HepG2 (cell line): ENCODE results near the gene DAPK1. TPM values are rescaled to one million over a fixed set of nuclear protein-coding genes. Genes with fewer than 3 reads are reported as not detected.

ENCODE experiments used
- ATAC-seq: fragments of 200-7000 bp; cut with Tn5 transposase; 3 replicates; pipeline ENCODE4 v1.9.1; 2020; ENCODE audit warnings: mild to moderate bottlenecking, moderate library complexity
- BruUV-seq: library from RNA; stranded (reverse); fragments of 400-500 nt; replicated peaks from 2 replicates; lab custom pipeline; 2021; lab: Mats Ljungman, UMichigan
- CTCF ChIA-PET: fragments of 300-600 bp; formaldehyde crosslinking; extraction: SDS; loops from one replicate; lab custom pipeline; 2021; ENCODE audit warnings: low total read pairs, inconsistent platforms, low intra/inter-chr PET ratio; lab: Yijun Ruan, JAX
- POLR2A ChIA-PET: fragments of 350-600 bp; sonication (Branson Sonifier 250); formaldehyde crosslinking; loops from one replicate; lab custom pipeline; 2020; ENCODE audit warnings: antibody characterized with exemption, inconsistent platforms; lab: Yijun Ruan, JAX
- DNase-seq: peaks from one replicate; pipeline ENCODE4 v3.0.0-alpha.2; 2015; ENCODE audit warnings: low spot score
- FAIRE-seq: peaks from 3 replicates; lab custom pipeline; 2011; peaks lifted over from hg19 to GRCh38; lab: Jason Lieb, UNC
- H2AFZ ChIP-seq: one replicate; pipeline ENCODE4 v1.6.1; 2011; ENCODE audit warnings: low read length, inconsistent platforms
- H3K27ac ChIP-seq: fragments of 300-600 bp; 3 replicates; pipeline ENCODE4 v1.8.0; 2011; ENCODE audit warnings: mixed run types, mild to moderate bottlenecking, mixed read lengths, low read length, inconsistent platforms; ENCODE audit not compliant: insufficient read depth; ENCODE audit errors: extremely low read length
- H3K27me3 ChIP-seq, 2 experiments: fragments of 200-600 bp in 1 of 2; 2 replicates in 1 of 2; 3 replicates in 1 of 2; pipeline versions ENCODE4 v1.6.0 to v1.8.0; 2011; ENCODE audit warnings: low read length in 2 of 2, mild to moderate bottlenecking in 2 of 2, moderate library complexity in 2 of 2, inconsistent platforms in 1 of 2; ENCODE audit not compliant: insufficient read depth in 2 of 2, control insufficient read depth in 1 of 2
- H3K36me3 ChIP-seq, 2 experiments: fragments of 200-600 bp in 1 of 2; replicated peaks in 1 of 2; 2 replicates in 1 of 2; 3 replicates in 1 of 2; pipeline versions ENCODE4 v1.5.1 to v1.8.0; 2011; ENCODE audit warnings: low read length in 2 of 2, inconsistent platforms in 1 of 2; ENCODE audit not compliant: insufficient read depth in 2 of 2, control insufficient read depth in 1 of 2
- H3K4me1 ChIP-seq: 2 replicates; pipeline ENCODE4 v1.5.1; 2012; ENCODE audit warnings: low read length, inconsistent platforms; ENCODE audit not compliant: insufficient read depth
- H3K4me2 ChIP-seq: 2 replicates; pipeline ENCODE4 v1.6.0; 2011; ENCODE audit warnings: low read depth, low read length, inconsistent platforms
- H3K4me3 ChIP-seq, 3 experiments: fragments of 200-600 bp in 1 of 3; sonication (generic), shearing (Covaris generic) in 1 of 3; replicated peaks in 1 of 3; 2 replicates each; pipeline ENCODE4 v1.5.1; 2011 to 2016; ENCODE audit warnings: low read length in 3 of 3, inconsistent platforms in 2 of 3, low read depth in 2 of 3, mild to moderate bottlenecking in 2 of 3, control low read depth in 1 of 3, mixed read lengths in 1 of 3; ENCODE audit not compliant: insufficient read depth in 1 of 3
- H3K79me2 ChIP-seq: one replicate; pipeline ENCODE4 v1.6.1; 2011; ENCODE audit warnings: low read length, inconsistent platforms; ENCODE audit not compliant: insufficient read depth
- H3K9ac ChIP-seq: 2 replicates; pipeline ENCODE4 v1.6.0; 2011; ENCODE audit warnings: mild to moderate bottlenecking, low read depth, low read length, inconsistent platforms; ENCODE audit not compliant: insufficient read depth
- H3K9me3 ChIP-seq: 2 replicates; pipeline ENCODE4 v1.5.1; 2012; ENCODE audit warnings: mild to moderate bottlenecking, low read length
- H4K20me1 ChIP-seq: 2 replicates; pipeline ENCODE4 v1.6.0; 2011; ENCODE audit warnings: inconsistent platforms, mild to moderate bottlenecking, low read length, moderate library complexity; ENCODE audit not compliant: insufficient read depth
- HNRNPK ChIP-seq: fragments of 200-400 bp; formaldehyde crosslinking; IDR thresholded peaks from 2 replicates; pipeline ENCODE4 v1.6.1; 2018; ENCODE audit warnings: low read length, low read depth, moderate library complexity, mild to moderate bottlenecking; ENCODE audit not compliant: poor library complexity, severe bottlenecking
- IRF2 ChIP-seq: IDR thresholded peaks from 2 replicates; pipeline ENCODE4 v1.6.1; 2018; ENCODE audit warnings: missing genetic modification reagents, missing compliant biosample characterization
- NR2F2 ChIP-seq: IDR thresholded peaks from 2 replicates; pipeline ENCODE4 v1.6.1; 2012; ENCODE audit warnings: low read depth, inconsistent platforms, borderline replicate concordance
- RXRB ChIP-seq: IDR thresholded peaks from 2 replicates; pipeline ENCODE4 v1.6.1; 2016; ENCODE audit warnings: borderline replicate concordance, missing genetic modification reagents, missing compliant biosample characterization
- ZNF235 ChIP-seq: sonication (generic); formaldehyde crosslinking; IDR thresholded peaks from 2 replicates; pipeline ENCODE4 v1.8.1; 2023; ENCODE audit warnings: mild to moderate bottlenecking, missing genetic modification reagents, borderline replicate concordance
- ZNF264 ChIP-seq: sonication (generic); formaldehyde crosslinking; IDR thresholded peaks from 2 replicates; pipeline ENCODE4 v1.4.0; 2020; ENCODE audit warnings: missing genetic modification reagents
- WGBS: methylation state at CpG from one replicate; pipeline ENCODE4 v1.1.6; 2017; ENCODE audit warnings: low lambda C conversion rate; 5-methylcytosine and 5-hydroxymethylcytosine counted together
- in situ Hi-C: cut with HindIII; loops from 2 replicates; pipeline ENCODE4 v1.10.0; 2017; ENCODE audit warnings: low pct_unique_long_range_greater_than_20kb; ENCODE audit not compliant: extremely low pct_ligation_motif_present
- intact Hi-C: fragments of 100-400 bp; cut with micrococcal nuclease; formaldehyde crosslinking; loops from one replicate; pipeline ENCODE4 v1.10.0; 2022; ENCODE audit not compliant: unreplicated experiment
- polyA plus RNA-seq, 8 experiments: library from polyadenylated mRNA; depleted of rRNA in 3 of 8; stranded (reverse) in 7 of 8; unstranded in 1 of 8; fragments of >200 nt; fragmentation: Illumina TruSeq in 4 of 8; extraction: Trizol in 4 of 8; gene quantifications; 2 replicates each; pipeline versions ENCODE4 v1.2.1 to v1.2.3, GENCODE V29; 2011 to 2016; ENCODE audit warnings: low read depth in 4 of 8, missing spikeins in 1 of 8, mixed read lengths in 1 of 8; ENCODE audit not compliant: insufficient read depth in 1 of 8
- total RNA-seq, 5 experiments: library from RNA; depleted of rRNA; stranded (reverse); fragments of >200 nt; fragmentation: Illumina TruSeq; extraction: Trizol; gene quantifications; 2 replicates each; pipeline ENCODE4 v1.2.3, GENCODE V29; 2016; ENCODE audit warnings: low read depth in 1 of 5

DAPK1 gene
- total and polyA plus RNA-seq, 2 of the 13 experiments (the other 11 are each of a cell fraction or from before 2014, with no cell fraction given), result 35.7 to 35.9 TPM

DNA sequence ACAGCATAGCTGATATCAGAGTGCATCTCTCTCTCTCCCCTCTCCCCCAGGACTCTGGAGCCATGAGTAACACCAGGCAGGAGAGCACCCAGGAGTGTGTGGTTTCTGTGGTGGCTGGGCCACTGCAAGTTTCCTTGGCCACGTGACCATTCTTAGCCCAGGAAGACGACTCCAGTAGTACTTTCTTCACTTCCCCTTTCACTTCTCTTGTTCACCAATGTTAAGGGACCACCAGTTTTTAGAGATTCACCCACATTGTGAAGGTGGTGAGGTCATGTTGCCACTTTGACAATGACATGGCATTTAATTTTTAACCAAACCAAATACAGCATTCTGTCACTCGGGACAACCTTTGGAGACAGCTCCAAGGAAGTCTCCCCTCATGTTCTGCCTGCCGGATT is 17.9 kb upstream of the DAPK1 start (continued):
- TF ChIP-seq RXRB (CRISPR knock-in tag) (0 out of 2 replicates have a peak, but pooled peaks have one; percentile 23), NR2F2 (no peak)

DNA sequence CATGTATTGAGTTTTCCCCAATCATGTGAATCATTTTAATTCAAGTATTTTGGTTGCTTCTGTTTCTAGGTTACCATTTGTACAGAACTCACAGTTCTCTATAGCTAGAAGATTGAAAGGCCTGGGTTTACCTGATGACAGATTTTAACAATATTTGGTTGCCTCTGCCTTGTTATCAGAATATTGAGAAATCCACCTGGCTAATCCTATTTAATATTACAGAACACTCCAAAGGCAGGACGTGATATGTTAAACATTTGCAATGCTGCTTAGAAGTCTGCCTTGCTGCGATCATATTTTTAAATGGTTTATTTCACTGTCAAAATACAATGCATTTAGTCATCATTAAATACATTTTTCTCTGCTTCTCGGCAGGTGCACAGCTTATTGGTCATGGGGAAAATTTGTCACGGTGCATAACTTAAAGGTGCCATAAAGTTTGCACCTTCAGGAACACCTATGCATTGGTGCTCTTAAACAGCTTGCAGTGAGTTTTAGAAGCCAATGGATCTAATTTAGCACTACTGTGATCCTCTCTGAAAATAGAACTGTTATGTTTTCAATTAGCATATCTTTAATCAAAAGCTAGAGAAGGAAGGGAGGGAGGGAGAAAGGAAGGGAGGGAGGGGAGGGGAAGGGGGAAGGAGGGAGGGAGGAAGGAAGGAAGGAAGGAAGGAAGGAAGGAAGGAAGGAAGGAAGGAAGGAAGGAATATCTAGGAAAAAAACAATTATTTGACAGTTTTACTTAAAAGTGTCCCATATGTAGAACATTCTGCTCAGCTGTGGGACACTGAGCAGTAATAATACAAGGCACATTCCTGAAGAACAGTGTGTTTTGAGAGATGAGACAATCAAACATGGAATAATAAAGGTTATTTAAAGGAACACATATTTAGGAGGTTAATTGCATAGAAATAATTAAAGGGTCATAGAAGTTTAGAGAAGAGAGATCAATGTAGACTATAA is 15.5 kb upstream of the DAPK1 start:
- Histone ChIP-seq H3K4me2 (no peak overlapping the region), H3K27me3 (no peaks in the 10 kb centered on the region), H3K79me2 (no peaks in the 10 kb centered on the region), H3K9me3 (no peaks in the 10 kb centered on the region), H4K20me1 (no peaks in the 10 kb centered on the region), H3K36me3 (no peaks in the 10 kb centered on the region), H3K9ac (no peak overlapping the region), H2AFZ (no peak overlapping the region), H3K4me1 (peaks cover 17% of the 10 kb centered on the region), H3K4me3 (no peak overlapping the region), H3K27ac (no peak overlapping the region)
- TF ChIP-seq HNRNPK (peak; percentile 67), ZNF235 (CRISPR knock-in tag) (no peak)
- intact Hi-C loops (no loop called here), in situ Hi-C loops (no loop called here)
- no TSS peak for BruUV-seq
- DNase-seq (no peak), FAIRE-seq (no peak), ATAC-seq (no peak)
- ChIA-PET CTCF (no interaction called here), POLR2A (no interaction called here)
- WGBS, result 66% methylated on average over 4 of the region's 4 CpGs

DNA sequence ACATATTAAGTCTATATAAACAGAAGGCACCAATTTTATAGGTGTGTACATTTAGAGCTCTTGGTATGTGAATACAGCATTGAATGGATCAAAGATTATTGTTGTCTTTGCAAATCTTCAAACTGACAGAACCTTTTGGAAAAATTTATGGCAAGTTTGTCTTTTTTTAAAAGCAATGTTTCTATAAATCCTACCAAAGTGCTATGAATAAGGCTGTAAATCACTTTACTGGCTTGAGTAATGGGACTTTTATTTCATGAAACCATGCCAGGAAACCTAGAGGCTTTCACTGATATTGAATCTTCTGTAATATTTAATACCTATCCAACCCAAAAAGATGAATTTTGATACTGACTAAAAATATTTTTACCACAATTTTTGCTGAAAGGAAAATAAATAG is 7.4 kb upstream of the DAPK1 start:
- Histone ChIP-seq H3K4me2 (no peak overlapping the region), H3K4me1 (0 out of 2 replicates have a peak, but pooled peaks cover 6% of the 10 kb centered on the region), H3K9me3 (no peaks in the 10 kb centered on the region), H3K4me3 (no peak overlapping the region), H3K9ac (no peak overlapping the region), H3K36me3 (no peaks in the 10 kb centered on the region), H3K79me2 (no peaks in the 10 kb centered on the region), H3K27ac (no peak overlapping the region), H2AFZ (no peak overlapping the region), H3K27me3 (peaks cover 5 to 11% of the 10 kb centered on the region in 2 experiments; a peak in 2 of 5 replicates), H4K20me1 (no peaks in the 10 kb centered on the region)
- FAIRE-seq (no peak), DNase-seq (no peak), ATAC-seq (no peak)
- TF ChIP-seq IRF2 (no peak), ZNF264 (CRISPR knock-in tag) (no peak)
- ChIA-PET CTCF (no interaction called here), POLR2A (no interaction called here)
- no TSS peak for BruUV-seq
- intact Hi-C loops (no loop called here), in situ Hi-C loops (loop anchor here (10.0 kb wide), 2 partner anchors 155 to 175 kb away; no protein-coding TSS in a partner anchor)
